Cortex of kidney (tissue), 1 donor: ENCODE results near the gene BRSK2.
"Not testable (repeated sequence)": the region's sequence is repeated elsewhere in the genome, so short reads cannot be mapped to it uniquely, and the experiment has no call there.

Experiments used
- DNase-seq: peaks from one replicate; lab custom pipeline; 2025; lab: John Stamatoyannopoulos, UW

The BRSK2 gene

DNA sequence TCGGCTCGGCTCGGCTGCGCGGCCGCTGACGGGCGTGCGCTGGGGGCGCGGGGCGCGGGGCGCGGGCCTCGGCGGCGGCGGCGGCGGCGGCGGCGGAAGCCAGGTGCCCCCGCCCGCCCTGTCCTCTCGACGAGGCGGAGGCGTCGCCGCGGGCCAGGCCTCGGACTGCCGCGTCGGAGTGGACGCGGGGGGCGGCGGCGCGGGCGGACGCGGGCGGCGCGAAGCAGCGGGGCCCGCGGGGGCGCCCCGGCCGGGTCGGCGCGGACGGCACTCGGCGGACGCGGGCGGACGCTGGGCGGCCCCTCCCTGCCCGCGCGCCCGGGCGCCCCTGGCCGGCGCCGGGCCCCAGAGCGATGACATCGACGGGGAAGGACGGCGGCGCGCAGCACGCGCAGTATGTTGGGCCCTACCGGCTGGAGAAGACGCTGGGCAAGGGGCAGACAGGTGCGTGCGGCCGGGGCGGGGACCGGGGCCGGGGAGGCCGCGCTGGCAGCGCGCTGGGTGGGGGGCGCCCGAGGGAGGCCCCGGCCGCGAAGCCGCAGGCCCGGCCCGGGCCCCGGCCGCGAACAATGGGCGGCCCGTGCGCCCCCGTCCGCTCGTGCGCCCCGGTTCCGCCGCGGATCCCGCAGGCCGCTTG is at the start of gene BRSK2:
Gene BRSK2, plus strand, starts transcription at position 3 of the 637 bp plus-strand sequence. Its CDS starts 351 bp downstream, at position 354.
- DNase-seq: no peak

DNA sequence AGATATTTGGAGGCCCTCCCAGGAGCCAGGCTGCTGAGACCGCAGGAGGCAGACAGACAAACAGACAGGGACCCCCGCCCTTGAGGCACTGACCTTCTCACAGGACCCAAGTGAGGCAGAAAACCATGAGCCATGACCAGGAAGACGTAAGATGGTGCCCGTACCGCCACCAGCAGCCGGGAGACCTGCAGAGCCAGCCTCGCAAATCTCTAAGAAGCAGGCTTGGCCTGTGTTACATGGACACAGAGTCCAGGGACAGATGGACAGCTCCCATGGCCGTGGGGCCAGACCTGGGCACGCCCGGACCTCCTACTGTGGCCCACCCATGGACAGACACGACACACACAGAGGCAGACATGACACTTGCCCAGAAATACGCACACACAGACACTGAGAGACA is 49.6 kb upstream of the BRSK2 start:
- no peak for DNase-seq

DNA sequence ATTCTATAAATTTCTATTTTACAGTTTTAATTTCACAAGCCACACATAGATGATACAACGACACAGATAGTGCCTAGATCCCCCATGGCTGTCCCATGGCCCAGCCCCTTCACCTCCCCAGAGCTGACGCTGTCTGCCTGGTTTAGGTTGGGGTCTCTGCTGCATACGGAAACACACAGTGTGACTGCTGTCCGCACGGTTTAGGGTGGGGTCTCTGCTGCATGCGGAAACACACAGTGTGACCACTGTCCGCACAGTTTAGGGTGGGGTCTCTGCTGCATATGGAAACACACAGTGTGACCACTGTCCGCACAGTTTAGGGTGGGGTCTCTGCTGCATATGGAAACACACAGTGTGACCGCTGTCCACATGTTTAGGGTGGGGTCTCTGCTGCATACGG is 48.5 kb upstream of the BRSK2 start:
- DNase-seq: not testable (repeated sequence)

DNA sequence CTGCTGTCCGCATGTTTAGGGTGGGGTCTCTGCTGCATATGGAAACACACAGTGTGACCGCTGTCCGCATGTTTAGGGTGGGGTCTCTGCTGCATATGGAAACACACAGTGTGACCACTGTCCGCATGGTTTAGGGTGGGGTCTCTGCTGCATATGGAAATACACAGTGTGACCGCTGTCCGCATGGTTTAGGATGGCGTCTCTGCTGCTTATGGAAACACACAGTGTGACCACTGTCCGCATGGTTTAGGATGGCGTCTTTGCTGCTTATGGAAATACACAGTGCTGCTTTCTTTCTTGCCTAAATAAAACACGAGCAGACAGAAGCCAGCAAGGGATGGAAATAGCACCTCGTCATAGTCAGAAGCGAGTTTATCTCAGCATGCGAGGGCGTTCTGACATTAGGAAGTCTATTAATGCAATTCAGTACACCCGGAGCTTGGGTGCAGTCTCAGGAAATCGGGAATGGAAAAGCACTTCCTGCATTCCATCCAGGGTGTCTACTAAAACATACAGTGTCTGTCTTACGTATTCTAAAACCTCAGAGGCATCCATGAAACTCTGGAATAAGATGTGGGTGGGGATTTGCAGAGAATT is 47.7 kb upstream of the BRSK2 start:
- DNase-seq: no peak

DNA sequence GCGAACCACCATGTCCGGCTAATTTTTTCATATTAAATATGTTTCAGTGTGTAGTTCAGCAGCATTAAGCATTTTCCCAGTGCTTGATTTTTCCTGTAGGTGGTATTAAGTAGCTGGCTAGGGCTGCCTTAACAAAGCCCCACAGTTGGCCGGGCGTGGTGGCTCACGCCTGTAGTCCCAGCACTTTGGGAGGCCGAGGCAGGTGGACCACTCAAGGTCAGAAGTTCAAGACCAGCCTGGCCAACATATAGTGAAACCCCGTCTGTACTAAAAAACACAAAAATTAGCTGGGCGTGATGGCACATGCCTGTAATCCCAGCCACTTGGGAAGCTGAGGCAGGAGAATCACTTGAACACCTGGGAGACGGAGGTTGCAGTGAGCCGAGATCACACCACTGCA is 46.8 kb upstream of the BRSK2 start:
- no peak for DNase-seq

DNA sequence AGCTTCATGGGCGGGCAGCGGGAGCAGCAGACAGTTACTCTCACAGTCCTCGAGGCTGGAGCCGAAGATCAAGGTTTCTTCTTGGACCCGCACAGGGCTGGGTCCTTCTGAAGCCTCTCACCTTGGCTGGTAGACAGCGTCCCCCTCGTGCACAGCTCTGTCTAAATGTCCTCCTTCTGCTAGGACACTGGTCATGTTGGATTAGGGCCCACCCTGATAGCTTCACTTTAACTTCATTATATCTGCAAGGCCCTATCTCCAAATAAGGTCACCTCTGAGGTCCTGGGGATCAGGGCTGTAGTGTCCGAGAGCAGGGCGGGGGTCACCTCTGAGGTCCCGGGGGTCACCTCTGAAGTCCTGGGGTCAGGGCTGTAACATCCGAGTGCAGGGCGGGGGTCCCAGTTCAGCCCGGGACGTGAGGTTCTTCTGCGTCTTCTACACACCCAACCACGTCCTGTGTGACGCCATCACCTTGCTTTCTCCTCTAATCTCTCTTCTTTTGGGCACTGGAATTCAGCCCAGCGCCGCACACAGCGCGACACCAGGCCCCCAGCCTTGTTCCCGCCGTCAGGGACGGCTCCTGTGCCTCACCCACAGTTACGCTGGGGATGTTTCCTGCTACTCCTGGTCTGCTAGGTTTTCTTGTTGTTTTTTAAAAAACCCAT is 46.2 kb upstream of the BRSK2 start:
- DNase-seq: no peak

DNA sequence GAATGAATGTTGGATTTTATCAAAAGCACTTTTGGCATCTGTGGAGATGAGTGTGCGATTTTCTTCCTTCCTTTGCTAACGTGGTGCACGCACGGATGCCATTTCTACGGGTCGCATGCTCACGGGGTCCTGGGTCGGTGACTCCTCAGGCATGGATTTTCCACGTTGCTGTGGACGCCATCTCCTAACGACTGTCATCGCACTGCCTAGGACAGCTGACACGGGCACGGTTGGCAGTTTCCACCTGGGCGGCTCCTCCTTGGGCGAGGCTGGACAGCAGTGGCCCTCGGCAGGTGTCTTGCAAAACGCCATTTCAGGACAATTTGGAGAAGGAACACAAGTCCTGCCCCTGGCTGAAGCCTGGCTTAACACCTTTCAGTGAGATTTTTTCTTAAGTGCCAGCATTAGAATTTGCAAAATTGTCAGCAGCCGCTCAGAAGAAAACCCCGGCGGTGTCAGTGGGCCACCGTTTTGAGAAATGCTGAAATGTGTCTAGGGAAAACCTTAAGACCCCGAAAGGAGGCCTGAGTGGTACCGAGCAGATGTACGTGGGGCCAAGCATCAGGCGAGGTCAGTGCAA is 45.6 kb upstream of the BRSK2 start:
- no peak for DNase-seq

DNA sequence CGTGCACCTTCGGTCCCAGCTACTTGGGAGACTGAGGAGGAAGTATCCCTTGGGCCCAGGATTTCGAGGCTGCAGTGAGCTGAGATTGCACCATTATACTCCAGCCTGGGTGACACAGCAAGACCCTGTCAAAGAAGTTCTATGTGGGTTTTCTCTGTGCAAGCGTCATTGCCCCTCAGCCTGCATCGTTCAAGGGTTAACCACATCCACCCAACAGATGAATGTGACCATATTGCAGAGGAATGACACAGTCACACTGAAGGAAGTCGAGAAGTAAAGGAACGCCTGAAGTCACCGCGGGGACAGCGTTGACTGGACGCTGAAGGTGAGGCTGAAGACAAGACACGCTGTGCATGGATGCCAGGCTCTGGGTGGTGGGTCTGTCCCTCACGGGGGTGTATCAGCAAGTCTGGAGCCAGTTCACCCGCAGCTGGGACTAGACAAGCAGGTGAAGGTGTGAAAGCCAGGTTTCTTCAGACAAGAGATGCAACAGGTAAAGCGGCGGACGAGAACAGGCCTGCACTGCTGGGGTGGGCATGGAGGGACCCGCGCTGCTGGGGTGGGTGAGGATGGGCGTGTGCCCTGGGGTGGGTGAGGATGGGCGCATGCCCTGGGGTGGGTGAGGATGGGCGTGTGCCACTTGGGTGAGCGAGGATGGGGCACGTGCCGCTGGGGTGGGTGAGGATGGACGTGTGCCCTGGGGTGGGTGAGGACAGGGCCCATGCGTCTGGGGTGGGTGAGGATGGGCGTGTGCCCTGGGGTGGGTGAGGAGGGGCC is 43.8 kb upstream of the BRSK2 start:
- no peak for DNase-seq

DNA sequence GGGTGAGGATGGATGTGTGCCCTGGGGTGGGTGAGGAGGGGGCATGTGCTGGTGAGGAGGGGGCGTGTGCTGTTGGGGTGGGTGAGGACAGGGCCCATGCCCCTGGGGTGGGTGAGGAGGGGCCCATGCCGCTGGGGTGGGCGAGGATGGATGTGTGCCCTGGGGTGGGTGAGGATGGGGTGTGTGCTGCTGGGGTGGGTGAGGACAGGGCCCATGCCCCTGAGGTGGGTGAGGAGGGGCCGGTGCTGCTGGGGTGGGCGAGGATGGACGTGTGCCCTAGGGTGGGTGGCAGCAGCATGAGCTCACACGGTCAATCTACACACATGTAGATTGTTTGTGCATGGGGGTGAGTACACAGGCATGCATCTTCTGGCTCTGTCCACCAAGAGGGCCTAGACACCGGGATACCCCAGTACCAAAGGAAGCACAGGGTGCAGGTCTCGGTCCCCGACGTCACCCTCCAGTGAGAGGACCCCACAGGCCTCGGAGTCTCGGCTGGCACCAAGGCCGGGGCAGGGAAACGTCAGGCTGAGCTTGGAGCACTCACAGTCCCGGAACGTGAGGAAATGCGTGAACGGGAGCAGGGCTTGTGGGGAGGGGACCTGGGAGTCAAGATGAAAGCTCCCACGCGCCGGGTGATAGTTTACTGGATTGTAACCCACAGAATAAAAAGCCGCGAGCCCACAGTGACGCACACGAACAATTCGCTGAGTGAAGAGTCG is 42.9 kb upstream of the BRSK2 start:
- DNase-seq: no peak

DNA sequence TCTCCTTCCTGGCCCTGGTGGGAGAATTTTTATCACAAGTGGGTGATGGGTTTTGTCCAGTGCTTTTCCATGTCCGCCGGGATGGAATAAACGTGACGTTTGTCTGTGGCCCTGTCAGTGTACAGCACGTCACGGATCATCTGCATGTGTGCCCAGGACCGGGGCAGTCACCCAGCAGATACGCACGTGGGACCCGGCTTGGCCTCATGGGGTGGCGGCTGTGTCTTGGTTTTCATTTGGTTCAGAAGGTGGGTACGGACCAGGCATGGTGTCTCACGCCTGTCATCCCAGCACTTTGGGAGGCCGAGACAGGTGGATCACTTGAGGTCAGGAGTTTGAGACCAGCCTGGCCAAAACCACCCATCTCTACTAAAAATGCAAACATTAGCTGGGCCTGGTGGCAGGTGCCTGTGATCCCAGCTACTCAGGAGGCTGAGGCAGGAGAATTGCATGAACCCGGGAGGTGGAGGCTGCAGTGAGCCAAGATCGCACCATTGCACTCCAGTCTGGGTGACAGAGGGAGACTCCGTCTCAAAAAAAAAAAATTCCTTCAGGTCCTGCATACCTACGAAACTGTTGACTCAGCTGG is 42.2 kb upstream of the BRSK2 start:
- DNase-seq: not testable (repeated sequence)

DNA sequence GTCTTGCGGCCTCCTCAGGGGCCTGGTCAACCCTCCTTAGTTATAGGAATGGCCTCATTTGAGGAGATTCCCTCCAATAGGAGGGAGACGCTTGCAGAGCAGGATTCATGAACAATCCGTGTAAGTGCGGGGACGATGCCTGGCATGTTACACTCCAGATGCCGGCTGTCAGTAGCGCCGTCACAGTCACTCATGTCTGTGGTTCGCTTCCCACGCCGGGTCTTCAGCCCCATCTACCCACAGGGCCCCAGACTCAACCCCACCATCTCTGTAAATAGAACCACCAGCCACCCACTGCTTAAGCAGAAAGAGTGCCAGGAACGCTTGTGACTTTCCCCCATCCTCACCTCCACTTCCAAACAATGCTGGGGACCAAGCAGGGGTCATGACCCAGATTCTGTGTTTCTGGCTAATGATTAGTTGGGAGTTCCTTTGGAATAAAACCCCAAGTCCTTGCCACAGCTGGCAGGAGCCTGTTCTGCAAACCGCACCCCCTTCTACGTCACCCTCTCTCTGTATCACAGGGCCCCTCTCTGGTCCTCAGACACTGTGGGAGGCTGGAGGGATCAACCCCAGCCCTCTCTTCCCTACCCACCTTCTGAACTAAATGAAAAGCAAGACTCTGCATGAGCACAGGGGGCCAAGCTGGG is 41.5 kb upstream of the BRSK2 start:
- no peak for DNase-seq

DNA sequence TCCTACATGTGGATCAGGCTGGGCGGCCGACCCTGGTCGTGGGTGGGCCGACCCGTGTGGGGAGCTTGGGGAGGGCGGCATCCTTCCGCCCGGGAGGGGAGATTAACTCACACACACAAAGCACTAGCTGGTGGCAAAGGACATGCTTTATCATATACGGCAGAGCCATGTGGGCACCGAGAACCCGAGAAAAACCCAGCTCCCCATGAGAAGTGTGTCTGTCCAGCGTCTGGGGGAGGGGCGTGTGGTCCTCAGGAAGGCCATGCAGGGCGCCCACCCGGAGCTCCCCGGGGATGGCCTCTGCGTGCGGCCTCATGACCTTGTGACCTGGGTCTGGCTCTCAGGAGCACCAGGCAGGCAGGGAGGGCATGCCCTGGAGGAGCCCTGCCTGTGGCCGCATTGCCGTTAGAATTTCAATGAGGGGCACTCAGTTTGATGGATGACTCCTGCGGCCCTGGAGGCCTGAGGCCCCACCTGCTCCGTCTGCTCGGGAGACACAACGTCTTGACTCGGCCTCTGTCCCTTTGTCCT is 40.9 kb upstream of the BRSK2 start:
- DNase-seq: no peak

DNA sequence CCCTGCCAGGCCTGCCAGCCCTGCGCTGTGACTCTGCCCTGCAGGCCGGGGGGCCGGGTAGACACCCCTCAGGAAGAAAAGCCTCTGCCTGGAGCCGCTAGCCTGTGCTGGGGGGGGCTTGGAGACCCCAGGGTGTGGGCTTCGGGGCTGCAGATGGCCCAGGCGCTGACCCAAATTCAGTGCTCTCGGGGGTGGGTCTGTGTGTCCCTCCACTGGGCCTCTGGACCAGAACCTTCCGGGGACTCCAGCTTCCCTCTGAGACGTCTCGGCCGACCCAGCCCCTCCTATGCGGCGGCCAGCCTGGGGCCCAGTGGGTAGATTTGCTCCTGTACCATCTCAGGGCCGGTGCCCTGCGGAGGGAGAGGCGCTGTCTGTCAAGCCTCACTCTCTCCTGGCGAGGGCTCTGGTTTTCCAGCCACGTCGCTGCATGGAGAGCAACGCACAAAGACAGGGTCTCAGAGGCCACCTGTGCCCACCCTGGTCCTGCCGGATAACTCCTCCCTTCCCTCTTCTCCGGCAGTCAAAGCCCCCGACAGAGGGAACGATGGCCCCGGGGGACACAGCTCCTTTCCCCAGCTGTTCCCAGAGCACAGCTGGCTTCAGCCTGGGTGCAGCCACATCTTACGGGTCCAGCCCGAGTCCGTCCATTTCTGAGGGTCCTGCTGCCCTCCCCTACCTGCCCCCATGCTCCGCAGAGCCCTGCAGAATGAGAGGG is 40.2 kb upstream of the BRSK2 start:
- DNase-seq: no peak

DNA sequence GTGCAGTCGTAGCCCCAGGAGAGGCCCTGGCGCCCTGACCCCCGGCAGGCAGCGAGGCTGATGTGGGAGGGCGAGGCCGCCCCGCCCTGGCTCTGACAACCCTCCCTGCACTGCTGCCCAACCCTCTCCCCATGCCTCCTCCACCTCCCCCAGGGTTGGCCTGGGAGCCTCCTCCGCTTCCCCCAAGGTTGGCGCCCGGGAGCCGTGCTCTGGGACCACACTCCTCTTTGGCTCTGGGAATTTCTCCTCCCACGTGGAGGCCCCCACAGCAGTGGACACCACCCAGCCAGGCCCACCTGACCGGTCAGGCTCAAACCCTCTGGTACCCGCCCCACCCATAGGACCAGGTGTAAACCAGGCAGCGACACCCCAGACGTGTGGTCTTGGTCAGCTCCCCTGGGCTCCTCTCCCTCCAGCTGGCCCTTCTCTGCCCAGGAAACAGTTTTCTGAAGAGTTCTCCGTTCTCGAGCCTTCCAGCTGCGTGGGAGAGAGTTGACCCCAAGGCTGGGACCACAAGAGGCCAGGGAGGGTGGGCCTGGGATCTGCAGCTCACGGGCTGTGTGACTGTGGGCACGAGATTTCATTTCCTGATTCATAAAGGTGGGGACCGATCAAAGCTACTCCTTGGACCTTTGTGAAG is 39.5 kb upstream of the BRSK2 start:
- DNase-seq: no peak

DNA sequence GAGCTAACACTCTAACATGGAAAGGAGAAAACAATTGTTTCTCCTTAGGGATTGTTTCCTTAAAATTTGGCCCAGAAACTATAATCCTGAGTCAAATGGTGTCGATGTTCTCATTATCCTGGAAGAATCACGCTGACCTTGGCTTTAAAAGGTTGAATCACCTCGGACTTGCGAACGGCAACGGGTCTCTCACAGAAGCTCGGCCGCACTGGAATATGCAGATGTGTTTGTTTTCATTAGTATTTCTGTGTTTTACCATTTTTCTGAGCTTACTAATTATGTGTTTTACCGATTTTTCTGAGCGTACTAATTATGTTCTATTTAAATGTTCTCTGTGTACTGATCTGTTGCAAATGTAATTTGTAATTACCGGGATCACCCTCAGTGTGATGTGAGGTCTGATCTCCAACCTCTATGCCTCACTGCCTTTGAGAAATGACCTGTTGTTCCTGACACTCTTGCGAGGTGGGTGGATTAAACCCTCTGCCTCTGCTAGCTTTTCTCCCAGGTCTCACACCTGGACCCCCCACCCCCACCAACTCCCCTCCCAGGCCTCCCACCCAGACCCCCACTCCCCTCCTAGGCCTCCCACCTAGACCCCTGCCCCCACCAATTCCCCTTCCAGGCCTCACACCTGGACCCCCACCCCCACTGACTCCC is 38.3 kb upstream of the BRSK2 start:
- DNase-seq: no peak

DNA sequence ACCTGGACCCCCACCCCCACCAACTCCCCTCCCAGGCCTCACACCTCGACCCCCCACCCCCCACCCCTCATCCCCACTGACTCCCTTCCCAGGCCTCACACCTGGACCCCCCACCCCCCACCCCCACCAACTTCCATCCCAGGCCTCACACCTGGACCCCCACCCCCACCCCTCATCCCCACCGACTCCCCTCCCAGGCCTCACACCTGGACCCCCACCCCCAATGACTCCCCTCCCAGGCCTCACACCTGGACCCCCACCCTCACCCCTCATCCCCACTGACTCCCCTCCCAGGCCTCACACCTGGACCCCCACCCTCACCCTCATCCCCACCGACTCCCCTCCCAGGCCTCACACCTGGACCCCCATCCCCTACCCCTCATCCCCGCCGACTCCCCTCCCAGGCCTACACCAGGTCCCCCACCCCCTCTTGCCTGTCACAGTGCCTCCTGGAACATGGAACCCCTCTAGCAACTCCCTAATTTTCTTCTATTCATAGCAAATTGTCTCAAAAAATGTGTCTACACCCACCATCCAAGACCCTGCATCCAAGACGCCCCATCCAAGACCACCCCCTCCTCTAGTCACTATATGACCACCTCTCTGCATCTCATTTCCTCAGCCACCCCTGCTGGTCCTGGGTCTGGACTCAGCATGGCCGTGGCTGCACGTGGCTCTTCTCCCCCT is 36.9 kb upstream of the BRSK2 start:
- DNase-seq: no peak

DNA sequence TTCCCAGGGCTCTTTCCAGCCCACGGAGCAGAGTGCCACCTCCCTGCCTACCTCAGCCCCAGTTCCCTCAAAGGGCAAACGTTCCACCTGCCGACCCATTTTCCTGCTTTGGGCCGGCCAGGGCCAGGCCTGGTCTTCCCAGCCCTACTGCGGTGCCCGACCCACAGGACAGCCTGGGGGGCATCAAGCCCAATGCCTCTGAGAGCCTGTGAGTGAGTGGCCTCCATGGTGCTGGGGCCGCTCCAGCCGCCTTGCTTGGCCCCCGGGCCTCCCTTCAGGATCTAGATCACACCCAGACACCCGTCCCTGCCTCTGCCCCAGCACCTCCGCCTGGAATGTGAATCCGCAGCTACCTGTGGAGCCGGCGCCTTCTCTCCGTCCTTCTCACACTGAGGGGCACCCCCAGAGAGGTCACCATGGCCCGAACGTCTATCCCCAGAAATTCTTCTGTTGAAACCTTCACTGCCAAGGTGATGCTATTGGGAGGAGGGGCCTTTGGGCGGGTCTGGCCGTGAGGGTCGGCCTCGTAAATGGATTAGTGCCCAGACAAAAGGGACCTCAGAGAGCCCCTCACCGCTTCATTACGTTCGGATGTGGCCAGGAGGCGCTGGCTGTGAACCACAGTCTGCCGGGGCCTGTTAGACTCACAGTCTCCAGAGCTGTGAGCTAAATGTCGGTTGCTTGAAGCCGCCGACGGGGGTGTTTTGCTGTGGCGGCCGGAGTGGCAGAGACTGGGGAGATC is 36.2 kb upstream of the BRSK2 start:
- DNase-seq: no peak
